WTC11 (cell line): Measurements from ENCODE around the gene MACF1. TPM values are rescaled to one million over a fixed set of nuclear protein-coding genes. Genes with fewer than 3 reads are reported as not detected.

Source experiments
- ATAC-seq: fragments of 200-7000 bp; cut with Tn5 transposase; 2 replicates; pipeline ENCODE4 v1.10.0; 2021; ENCODE audit warnings: mild to moderate bottlenecking, moderate library complexity
- CTCF ChIA-PET: fragments of 300-600 bp; sonication (Branson Sonifier 250); formaldehyde crosslinking; loops from one replicate; lab custom pipeline; 2021; ENCODE audit warnings: antibody characterized with exemption; lab: Charles Lee
- POLR2A ChIA-PET: fragments of 350-600 bp; sonication (Branson Sonifier 250); formaldehyde crosslinking; loops from one replicate; lab custom pipeline; 2021; ENCODE audit warnings: antibody characterized with exemption; lab: Charles Lee
- DNase-seq: peaks from one replicate; pipeline ENCODE4 v3.0.0; 2021; ENCODE audit warnings: low spot score
- H3K27ac Mint-ChIP-seq: 2 replicates; pipeline ENCODE4 v1.8.0; 2021; ENCODE audit warnings: mixed read lengths
- H3K27me3 Mint-ChIP-seq: 2 replicates; pipeline ENCODE4 v1.8.0; 2021; ENCODE audit warnings: low read depth, mild to moderate bottlenecking, moderate library complexity, mixed read lengths
- H3K36me3 Mint-ChIP-seq: 2 replicates; pipeline ENCODE4 v1.8.0; 2021; ENCODE audit warnings: mixed read lengths
- H3K4me1 Mint-ChIP-seq: 2 replicates; pipeline ENCODE4 v1.8.0; 2022; ENCODE audit warnings: mixed read lengths
- H3K4me3 Mint-ChIP-seq: 2 replicates; pipeline ENCODE4 v1.8.0; 2021; ENCODE audit warnings: mild to moderate bottlenecking, moderate library complexity, mixed read lengths
- H3K9me3 Mint-ChIP-seq: 2 replicates; pipeline ENCODE4 v1.8.0; 2021; ENCODE audit warnings: mixed read lengths
- ELF4 ChIP-seq: sonication (generic); formaldehyde crosslinking; IDR thresholded peaks from 2 replicates; pipeline ENCODE4 v1.8.1; 2022; ENCODE audit warnings: low read depth, mild to moderate bottlenecking, moderate library complexity, missing genetic modification reagents
- FOXJ3 ChIP-seq: sonication (generic); formaldehyde crosslinking; IDR thresholded peaks from 2 replicates; pipeline ENCODE4 v1.9.0; 2021; ENCODE audit warnings: missing genetic modification reagents, mild to moderate bottlenecking, borderline replicate concordance
- FOXP1 ChIP-seq: sonication (generic); formaldehyde crosslinking; IDR thresholded peaks from 2 replicates; pipeline ENCODE4 v1.8.0; 2022; ENCODE audit warnings: missing genetic modification reagents, mild to moderate bottlenecking, moderate library complexity, borderline replicate concordance
- GTF2I ChIP-seq: fragments of 250-450 bp; sonication (Bioruptor Pico); conservative IDR thresholded peaks from 2 replicates; pipeline ENCODE4 v1.4.0; 2021; ENCODE audit warnings: mild to moderate bottlenecking
- KAT7 ChIP-seq: sonication (generic); formaldehyde crosslinking; IDR thresholded peaks from 2 replicates; pipeline ENCODE4 v1.8.1; 2023; ENCODE audit warnings: missing genetic modification reagents, mild to moderate bottlenecking, borderline replicate concordance
- NR1H2 ChIP-seq: sonication (generic); formaldehyde crosslinking; IDR thresholded peaks from 2 replicates; pipeline ENCODE4 v1.9.0; 2021; ENCODE audit warnings: mild to moderate bottlenecking, moderate library complexity, missing genetic modification reagents
- NR2C2 ChIP-seq: sonication (generic); formaldehyde crosslinking; IDR thresholded peaks from 2 replicates; pipeline ENCODE4 v1.8.0; 2022; ENCODE audit warnings: mild to moderate bottlenecking, missing genetic modification reagents
- SMAD4 ChIP-seq: sonication (generic); formaldehyde crosslinking; IDR thresholded peaks from 2 replicates; pipeline ENCODE4 v1.8.0; 2022; ENCODE audit warnings: mild to moderate bottlenecking, missing genetic modification reagents
- ZBTB21 ChIP-seq: sonication (generic); formaldehyde crosslinking; IDR thresholded peaks from 2 replicates; pipeline ENCODE4 v1.8.1; 2023; ENCODE audit warnings: mild to moderate bottlenecking, missing genetic modification reagents, borderline replicate concordance
- ZNF138 ChIP-seq: sonication (generic); formaldehyde crosslinking; conservative IDR thresholded peaks from 2 replicates; pipeline ENCODE4 v1.8.1; 2022; ENCODE audit warnings: mild to moderate bottlenecking, moderate library complexity, missing genetic modification reagents
- ZNF232 ChIP-seq: sonication (generic); formaldehyde crosslinking; IDR thresholded peaks from 2 replicates; pipeline ENCODE4 v1.8.0; 2022; ENCODE audit warnings: mild to moderate bottlenecking, missing genetic modification reagents
- ZNF317 ChIP-seq: sonication (generic); formaldehyde crosslinking; IDR thresholded peaks from 2 replicates; pipeline ENCODE4 v1.8.1; 2023; ENCODE audit warnings: low read depth, mild to moderate bottlenecking, moderate library complexity, missing genetic modification reagents, borderline replicate concordance
- total RNA-seq: library from RNA; stranded (reverse); gene quantifications from 3 replicates; pipeline ENCODE4 v1.2.3, GENCODE V29; 2021
- TF ChIP-seq, protein P1 (sequence below): sonication (generic); formaldehyde crosslinking; IDR thresholded peaks from 2 replicates; pipeline ENCODE4 v1.8.0; 2023; ENCODE audit warnings: missing genetic modification reagents, mild to moderate bottlenecking, borderline replicate concordance
- TF ChIP-seq, protein P2 (sequence below): sonication (generic); formaldehyde crosslinking; IDR thresholded peaks from 2 replicates; pipeline ENCODE4 v1.8.1; 2022; ENCODE audit warnings: missing genetic modification reagents, borderline replicate concordance
- TF ChIP-seq, protein P3 (sequence below): sonication (generic); formaldehyde crosslinking; IDR thresholded peaks from 2 replicates; pipeline ENCODE4 v1.8.1; 2022; ENCODE audit warnings: low read depth, mild to moderate bottlenecking, moderate library complexity, missing genetic modification reagents, borderline replicate concordance
- TF ChIP-seq, protein P4 (sequence below): sonication (generic); formaldehyde crosslinking; IDR thresholded peaks from 2 replicates; pipeline ENCODE4 v1.8.1; 2023; ENCODE audit warnings: mild to moderate bottlenecking, missing genetic modification reagents, moderate library complexity
- TF ChIP-seq, protein P5 (sequence below): fragments of 250-450 bp; sonication (Bioruptor Pico); IDR thresholded peaks from 2 replicates; pipeline ENCODE4 v1.9.0; 2021; ENCODE audit warnings: moderate library complexity, mild to moderate bottlenecking, inconsistent platforms, borderline replicate concordance
- TF ChIP-seq, protein P6 (sequence below): sonication (generic); formaldehyde crosslinking; IDR thresholded peaks from 2 replicates; pipeline ENCODE4 v1.8.1; 2022; ENCODE audit warnings: mild to moderate bottlenecking, missing genetic modification reagents, moderate library complexity, borderline replicate concordance
- TF ChIP-seq, protein P7 (sequence below): sonication (generic); formaldehyde crosslinking; IDR thresholded peaks from 2 replicates; pipeline ENCODE4 v1.8.0; 2022; ENCODE audit warnings: missing genetic modification reagents
- TF ChIP-seq, protein P8 (sequence below): sonication (generic); formaldehyde crosslinking; IDR thresholded peaks from 2 replicates; pipeline ENCODE4 v1.8.1; 2023; ENCODE audit warnings: mild to moderate bottlenecking, missing genetic modification reagents

Gene MACF1
- total RNA-seq, 1 experiment from 2014 or later, result 327 TPM

DNA sequence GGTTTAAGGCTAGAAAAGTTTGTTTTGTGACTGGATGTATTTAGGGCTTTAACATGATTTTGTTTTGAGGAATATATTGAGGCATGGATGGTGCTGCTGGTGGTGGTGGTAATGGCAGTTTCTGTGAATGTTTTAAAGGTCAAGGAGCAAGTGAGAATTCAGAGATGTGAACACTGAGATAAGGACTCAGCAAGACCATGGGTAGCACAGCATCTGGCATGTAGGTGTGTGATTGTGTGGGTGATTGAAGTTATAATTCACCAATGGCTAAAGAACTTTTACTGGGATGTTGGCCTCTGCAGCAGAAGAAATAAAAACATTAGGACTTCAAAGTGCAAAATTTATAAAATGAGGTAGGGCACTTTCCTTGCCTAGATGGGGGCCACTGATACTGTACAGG, 65.9 kb downstream of the MACF1 start (continued):
- TF ChIP-seq, protein P1, sequence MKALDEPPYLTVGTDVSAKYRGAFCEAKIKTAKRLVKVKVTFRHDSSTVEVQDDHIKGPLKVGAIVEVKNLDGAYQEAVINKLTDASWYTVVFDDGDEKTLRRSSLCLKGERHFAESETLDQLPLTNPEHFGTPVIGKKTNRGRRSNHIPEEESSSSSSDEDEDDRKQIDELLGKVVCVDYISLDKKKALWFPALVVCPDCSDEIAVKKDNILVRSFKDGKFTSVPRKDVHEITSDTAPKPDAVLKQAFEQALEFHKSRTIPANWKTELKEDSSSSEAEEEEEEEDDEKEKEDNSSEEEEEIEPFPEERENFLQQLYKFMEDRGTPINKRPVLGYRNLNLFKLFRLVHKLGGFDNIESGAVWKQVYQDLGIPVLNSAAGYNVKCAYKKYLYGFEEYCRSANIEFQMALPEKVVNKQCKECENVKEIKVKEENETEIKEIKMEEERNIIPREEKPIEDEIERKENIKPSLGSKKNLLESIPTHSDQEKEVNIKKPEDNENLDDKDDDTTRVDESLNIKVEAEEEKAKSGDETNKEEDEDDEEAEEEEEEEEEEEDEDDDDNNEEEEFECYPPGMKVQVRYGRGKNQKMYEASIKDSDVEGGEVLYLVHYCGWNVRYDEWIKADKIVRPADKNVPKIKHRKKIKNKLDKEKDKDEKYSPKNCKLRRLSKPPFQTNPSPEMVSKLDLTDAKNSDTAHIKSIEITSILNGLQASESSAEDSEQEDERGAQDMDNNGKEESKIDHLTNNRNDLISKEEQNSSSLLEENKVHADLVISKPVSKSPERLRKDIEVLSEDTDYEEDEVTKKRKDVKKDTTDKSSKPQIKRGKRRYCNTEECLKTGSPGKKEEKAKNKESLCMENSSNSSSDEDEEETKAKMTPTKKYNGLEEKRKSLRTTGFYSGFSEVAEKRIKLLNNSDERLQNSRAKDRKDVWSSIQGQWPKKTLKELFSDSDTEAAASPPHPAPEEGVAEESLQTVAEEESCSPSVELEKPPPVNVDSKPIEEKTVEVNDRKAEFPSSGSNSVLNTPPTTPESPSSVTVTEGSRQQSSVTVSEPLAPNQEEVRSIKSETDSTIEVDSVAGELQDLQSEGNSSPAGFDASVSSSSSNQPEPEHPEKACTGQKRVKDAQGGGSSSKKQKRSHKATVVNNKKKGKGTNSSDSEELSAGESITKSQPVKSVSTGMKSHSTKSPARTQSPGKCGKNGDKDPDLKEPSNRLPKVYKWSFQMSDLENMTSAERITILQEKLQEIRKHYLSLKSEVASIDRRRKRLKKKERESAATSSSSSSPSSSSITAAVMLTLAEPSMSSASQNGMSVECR (CRISPR knock-in tag), result no peak
- TF ChIP-seq ZNF317 (CRISPR knock-in tag), result no peak
- TF ChIP-seq, protein P2, sequence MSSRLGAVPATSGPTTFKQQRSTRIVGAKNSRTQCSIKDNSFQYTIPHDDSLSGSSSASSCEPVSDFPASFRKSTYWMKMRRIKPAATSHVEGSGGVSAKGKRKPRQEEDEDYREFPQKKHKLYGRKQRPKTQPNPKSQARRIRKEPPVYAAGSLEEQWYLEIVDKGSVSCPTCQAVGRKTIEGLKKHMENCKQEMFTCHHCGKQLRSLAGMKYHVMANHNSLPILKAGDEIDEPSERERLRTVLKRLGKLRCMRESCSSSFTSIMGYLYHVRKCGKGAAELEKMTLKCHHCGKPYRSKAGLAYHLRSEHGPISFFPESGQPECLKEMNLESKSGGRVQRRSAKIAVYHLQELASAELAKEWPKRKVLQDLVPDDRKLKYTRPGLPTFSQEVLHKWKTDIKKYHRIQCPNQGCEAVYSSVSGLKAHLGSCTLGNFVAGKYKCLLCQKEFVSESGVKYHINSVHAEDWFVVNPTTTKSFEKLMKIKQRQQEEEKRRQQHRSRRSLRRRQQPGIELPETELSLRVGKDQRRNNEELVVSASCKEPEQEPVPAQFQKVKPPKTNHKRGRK, result no peak
- no peak for TF ChIP-seq ZBTB21
- no peak for TF ChIP-seq ZNF138 (CRISPR knock-in tag)
- TF ChIP-seq KAT7 (CRISPR knock-in tag), result no peak
- TF ChIP-seq, protein P3, sequence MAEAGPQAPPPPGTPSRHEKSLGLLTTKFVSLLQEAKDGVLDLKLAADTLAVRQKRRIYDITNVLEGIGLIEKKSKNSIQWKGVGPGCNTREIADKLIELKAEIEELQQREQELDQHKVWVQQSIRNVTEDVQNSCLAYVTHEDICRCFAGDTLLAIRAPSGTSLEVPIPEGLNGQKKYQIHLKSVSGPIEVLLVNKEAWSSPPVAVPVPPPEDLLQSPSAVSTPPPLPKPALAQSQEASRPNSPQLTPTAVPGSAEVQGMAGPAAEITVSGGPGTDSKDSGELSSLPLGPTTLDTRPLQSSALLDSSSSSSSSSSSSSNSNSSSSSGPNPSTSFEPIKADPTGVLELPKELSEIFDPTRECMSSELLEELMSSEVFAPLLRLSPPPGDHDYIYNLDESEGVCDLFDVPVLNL (CRISPR knock-in tag), result no peak
- no peak for TF ChIP-seq SMAD4 (CRISPR knock-in tag)
- TF ChIP-seq NR1H2, result no peak
- TF ChIP-seq, all 79 proteins: peak for 0

DNA sequence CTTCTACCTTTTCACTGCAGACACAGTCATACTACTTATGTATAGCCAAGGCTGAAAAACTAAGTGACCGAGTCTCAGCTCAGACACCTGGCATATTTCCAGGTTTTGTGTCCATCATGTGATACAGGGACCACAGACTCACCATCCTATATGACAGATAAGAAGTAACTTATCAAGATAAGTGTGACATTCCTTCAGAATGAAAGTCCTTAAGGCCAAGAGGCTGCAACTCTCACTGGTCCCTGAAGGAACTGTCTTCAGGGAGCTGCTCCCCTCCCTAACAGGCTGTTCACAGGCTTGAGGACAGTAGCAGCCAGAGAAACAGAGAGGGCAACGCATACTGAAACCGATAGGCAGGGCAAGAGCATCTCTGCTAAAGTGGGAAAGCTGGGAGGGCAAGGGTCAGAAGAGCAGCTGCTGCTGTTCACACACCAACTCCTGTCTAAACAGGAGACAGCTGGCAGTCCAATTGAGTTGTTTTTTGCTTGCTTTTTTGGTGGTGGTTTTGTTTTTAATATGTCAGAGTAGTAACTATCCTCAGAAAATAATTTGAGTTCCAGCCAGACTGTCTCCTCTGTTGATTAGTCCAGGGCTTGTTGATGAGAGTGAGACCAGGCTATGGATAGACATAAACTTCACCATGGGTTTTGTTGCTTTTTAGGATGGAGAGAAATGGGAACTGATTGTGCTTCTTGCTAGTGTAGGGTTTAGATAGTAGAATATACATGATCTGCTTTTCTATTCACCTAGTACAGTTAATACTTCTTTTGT, 67.7 kb downstream of the MACF1 start:
- Mint-ChIP-seq H3K27ac (0 out of 2 replicates have a peak overlapping the region, but pooled peaks have one; percentile 32), H3K4me1 (peaks cover 70% of the 10 kb centered on the region), H3K9me3 (no peaks in the 10 kb centered on the region), H3K36me3 (no peaks in the 10 kb centered on the region), H3K27me3 (no peaks in the 10 kb centered on the region), H3K4me3 (no peak overlapping the region)
- ChIA-PET CTCF (interaction anchor here (0.7 to 1.6 kb wide), 5 partner anchors 14 to 267 kb away, joined by 3 to 5 read pairs (median 3); no protein-coding TSS in a partner anchor), POLR2A (no interaction called here)
- DNase-seq (no peak), ATAC-seq (no peak)
- TF ChIP-seq ELF4 (CRISPR knock-in tag), result no peak
- no peak for TF ChIP-seq FOXJ3 (CRISPR knock-in tag)
- no peak for TF ChIP-seq NR2C2 (CRISPR knock-in tag)
- TF ChIP-seq ZNF232 (CRISPR knock-in tag), result no peak
- no peak for TF ChIP-seq GTF2I (CRISPR knock-in tag)
- TF ChIP-seq, protein P4, sequence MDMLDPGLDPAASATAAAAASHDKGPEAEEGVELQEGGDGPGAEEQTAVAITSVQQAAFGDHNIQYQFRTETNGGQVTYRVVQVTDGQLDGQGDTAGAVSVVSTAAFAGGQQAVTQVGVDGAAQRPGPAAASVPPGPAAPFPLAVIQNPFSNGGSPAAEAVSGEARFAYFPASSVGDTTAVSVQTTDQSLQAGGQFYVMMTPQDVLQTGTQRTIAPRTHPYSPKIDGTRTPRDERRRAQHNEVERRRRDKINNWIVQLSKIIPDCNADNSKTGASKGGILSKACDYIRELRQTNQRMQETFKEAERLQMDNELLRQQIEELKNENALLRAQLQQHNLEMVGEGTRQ (CRISPR knock-in tag), result no peak
- TF ChIP-seq FOXP1 (CRISPR knock-in tag), result no peak
- TF ChIP-seq, protein P5, sequence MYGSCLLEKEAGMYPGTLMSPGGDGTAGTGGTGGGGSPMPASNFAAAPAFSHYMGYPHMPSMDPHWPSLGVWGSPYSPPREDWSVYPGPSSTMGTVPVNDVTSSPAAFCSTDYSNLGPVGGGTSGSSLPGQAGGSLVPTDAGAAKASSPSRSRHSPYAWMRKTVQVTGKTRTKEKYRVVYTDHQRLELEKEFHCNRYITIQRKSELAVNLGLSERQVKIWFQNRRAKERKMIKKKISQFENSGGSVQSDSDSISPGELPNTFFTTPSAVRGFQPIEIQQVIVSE, result no peak
- TF ChIP-seq, protein P6, sequence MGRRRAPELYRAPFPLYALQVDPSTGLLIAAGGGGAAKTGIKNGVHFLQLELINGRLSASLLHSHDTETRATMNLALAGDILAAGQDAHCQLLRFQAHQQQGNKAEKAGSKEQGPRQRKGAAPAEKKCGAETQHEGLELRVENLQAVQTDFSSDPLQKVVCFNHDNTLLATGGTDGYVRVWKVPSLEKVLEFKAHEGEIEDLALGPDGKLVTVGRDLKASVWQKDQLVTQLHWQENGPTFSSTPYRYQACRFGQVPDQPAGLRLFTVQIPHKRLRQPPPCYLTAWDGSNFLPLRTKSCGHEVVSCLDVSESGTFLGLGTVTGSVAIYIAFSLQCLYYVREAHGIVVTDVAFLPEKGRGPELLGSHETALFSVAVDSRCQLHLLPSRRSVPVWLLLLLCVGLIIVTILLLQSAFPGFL (CRISPR knock-in tag), result no peak
- TF ChIP-seq, protein P7, sequence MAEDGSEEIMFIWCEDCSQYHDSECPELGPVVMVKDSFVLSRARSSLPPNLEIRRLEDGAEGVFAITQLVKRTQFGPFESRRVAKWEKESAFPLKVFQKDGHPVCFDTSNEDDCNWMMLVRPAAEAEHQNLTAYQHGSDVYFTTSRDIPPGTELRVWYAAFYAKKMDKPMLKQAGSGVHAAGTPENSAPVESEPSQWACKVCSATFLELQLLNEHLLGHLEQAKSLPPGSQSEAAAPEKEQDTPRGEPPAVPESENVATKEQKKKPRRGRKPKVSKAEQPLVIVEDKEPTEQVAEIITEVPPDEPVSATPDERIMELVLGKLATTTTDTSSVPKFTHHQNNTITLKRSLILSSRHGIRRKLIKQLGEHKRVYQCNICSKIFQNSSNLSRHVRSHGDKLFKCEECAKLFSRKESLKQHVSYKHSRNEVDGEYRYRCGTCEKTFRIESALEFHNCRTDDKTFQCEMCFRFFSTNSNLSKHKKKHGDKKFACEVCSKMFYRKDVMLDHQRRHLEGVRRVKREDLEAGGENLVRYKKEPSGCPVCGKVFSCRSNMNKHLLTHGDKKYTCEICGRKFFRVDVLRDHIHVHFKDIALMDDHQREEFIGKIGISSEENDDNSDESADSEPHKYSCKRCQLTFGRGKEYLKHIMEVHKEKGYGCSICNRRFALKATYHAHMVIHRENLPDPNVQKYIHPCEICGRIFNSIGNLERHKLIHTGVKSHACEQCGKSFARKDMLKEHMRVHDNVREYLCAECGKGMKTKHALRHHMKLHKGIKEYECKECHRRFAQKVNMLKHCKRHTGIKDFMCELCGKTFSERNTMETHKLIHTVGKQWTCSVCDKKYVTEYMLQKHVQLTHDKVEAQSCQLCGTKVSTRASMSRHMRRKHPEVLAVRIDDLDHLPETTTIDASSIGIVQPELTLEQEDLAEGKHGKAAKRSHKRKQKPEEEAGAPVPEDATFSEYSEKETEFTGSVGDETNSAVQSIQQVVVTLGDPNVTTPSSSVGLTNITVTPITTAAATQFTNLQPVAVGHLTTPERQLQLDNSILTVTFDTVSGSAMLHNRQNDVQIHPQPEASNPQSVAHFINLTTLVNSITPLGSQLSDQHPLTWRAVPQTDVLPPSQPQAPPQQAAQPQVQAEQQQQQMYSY, result no peak
- TF ChIP-seq, protein P8, sequence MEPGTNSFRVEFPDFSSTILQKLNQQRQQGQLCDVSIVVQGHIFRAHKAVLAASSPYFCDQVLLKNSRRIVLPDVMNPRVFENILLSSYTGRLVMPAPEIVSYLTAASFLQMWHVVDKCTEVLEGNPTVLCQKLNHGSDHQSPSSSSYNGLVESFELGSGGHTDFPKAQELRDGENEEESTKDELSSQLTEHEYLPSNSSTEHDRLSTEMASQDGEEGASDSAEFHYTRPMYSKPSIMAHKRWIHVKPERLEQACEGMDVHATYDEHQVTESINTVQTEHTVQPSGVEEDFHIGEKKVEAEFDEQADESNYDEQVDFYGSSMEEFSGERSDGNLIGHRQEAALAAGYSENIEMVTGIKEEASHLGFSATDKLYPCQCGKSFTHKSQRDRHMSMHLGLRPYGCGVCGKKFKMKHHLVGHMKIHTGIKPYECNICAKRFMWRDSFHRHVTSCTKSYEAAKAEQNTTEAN, result no peak
